Measurements from ENCODE around the gene MCM5. TPM values are rescaled to one million over a fixed set of nuclear protein-coding genes. Genes with fewer than 3 reads are reported as not detected.

The MCM5 gene
- total and polyA plus RNA-seq, 2 donors from 2014 or later: 10.2 to 26.4 TPM

DNA sequence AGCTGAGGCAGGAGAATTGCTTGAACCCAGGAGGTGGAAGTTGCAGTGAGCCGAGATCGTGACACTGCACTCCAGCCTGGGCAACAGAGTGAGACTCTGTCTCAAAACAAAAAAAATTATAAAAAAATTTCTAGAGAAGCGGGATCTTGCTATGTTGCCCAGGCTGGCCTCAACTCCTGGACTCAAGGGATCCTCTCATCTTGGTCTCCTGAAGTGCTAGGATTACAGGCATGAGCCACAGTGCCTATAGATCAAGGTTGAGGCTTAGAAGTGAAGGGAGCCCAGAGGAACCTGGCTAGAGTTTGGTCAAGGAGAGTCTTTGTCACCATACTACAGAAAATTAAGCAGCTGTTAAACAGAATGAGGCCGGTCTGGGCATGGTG lies 1.4 kb upstream of the MCM5 start:
- intact Hi-C loops (cut with DNase I): no loop called here
- DNase-seq (no peak), FAIRE-seq (no peak)
- Histone ChIP-seq H3K9ac (ENCODE audit: low read length in 3 of 3) (no peak overlapping the region), H3K4me3 (ENCODE audit: low read length in 3 of 3) (no peak overlapping the region), H3K27ac (ENCODE audit: low read depth in 2 of 2, low read length in 2 of 2) (no peak overlapping the region), H3K36me3 (ENCODE audit: control insufficient read depth in 2 of 3, insufficient read depth in 3 of 3, low read length in 3 of 3) (peaks cover 0 to 4% (median 2%) of the 10 kb centered on the region in 3 donors), H3K4me1 (ENCODE audit: control insufficient read depth in 2 of 3, insufficient read depth in 2 of 3, low read depth in 1 of 3, low read length in 3 of 3) (peaks cover 0 to 3% (median 0%) of the 10 kb centered on the region in 3 donors), H3K9me3 (ENCODE audit: control insufficient read depth in 2 of 3, insufficient read depth in 1 of 3, low read length in 3 of 3) (no peaks in the 10 kb centered on the region), H3K27me3 (ENCODE audit: control insufficient read depth, insufficient read depth, low read length) (no peaks in the 10 kb centered on the region)
- no peak for TF ChIP-seq CTCF (IDR thresholded peaks at IDR 0.05; ENCODE audit: borderline replicate concordance, extremely low read depth, insufficient read depth)

- H3K27me3 ChIP-seq (ENCODE audit: control insufficient read depth, insufficient read depth, low read length): no peaks in the 10 kb centered on the region
- intact Hi-C loops (cut with DNase I): no loop called here
- peak in 2 of 5 donors; percentile 18 to 78 for DNase-seq
- peaks cover 0 to 4% (median 2%) of the 10 kb centered on the region in 3 donors for H3K36me3 ChIP-seq (ENCODE audit: control insufficient read depth in 2 of 3, insufficient read depth in 3 of 3, low read length in 3 of 3)
- no peak for TF ChIP-seq CTCF (IDR thresholded peaks at IDR 0.05; ENCODE audit: borderline replicate concordance, extremely low read depth, insufficient read depth)
- H3K9ac ChIP-seq (ENCODE audit: low read length in 3 of 3): peak overlapping the region in 1 of 3 donors; percentile 73
- H3K9me3 ChIP-seq (ENCODE audit: control insufficient read depth in 2 of 3, insufficient read depth in 1 of 3, low read length in 3 of 3): no peaks in the 10 kb centered on the region
- H3K27ac ChIP-seq (ENCODE audit: low read depth in 2 of 2, low read length in 2 of 2): peak overlapping the region in 1 of 2 donors; percentile 76
- H3K4me3 ChIP-seq (ENCODE audit: low read length in 3 of 3): peak overlapping the region; percentile 73 to 83 (median 82)
- peaks cover 0 to 3% (median 0%) of the 10 kb centered on the region in 3 donors for H3K4me1 ChIP-seq (ENCODE audit: control insufficient read depth in 2 of 3, insufficient read depth in 2 of 3, low read depth in 1 of 3, low read length in 3 of 3)
- FAIRE-seq: no peak
Observed at GRCh38 chr22:35399114-35399677, 744 bp upstream of the MCM5 start.

DNA sequence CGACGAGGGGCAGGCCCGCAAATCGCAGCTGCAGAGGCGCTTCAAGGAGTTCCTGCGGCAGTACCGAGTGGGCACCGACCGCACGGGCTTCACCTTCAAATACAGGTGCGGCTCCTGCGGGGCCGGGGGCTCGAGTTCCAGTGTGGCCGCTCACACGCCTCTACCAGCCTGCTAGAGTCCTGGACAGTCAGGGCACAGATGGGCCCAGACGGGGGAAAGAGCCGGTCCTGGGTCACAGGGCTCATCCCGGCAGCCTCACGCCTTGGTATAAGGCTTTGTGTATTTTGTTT lies 506 bp downstream of the MCM5 start:
- peak overlapping the region in 2 of 3 donors; percentile 65 to 72 for H3K9ac ChIP-seq (ENCODE audit: low read length in 3 of 3)
- peaks cover 0 to 4% (median 2%) of the 10 kb centered on the region in 3 donors for H3K36me3 ChIP-seq (ENCODE audit: control insufficient read depth in 2 of 3, insufficient read depth in 3 of 3, low read length in 3 of 3)
- FAIRE-seq: no peak
- intact Hi-C loops (cut with DNase I): no loop called here
- H3K4me3 ChIP-seq (ENCODE audit: low read length in 3 of 3): peak overlapping the region; percentile 82 to 85 (median 83)
- peak in 2 of 5 donors; percentile 63 to 83 for DNase-seq
- peaks cover 0 to 3% (median 0%) of the 10 kb centered on the region in 3 donors for H3K4me1 ChIP-seq (ENCODE audit: control insufficient read depth in 2 of 3, insufficient read depth in 2 of 3, low read depth in 1 of 3, low read length in 3 of 3)
- H3K27ac ChIP-seq (ENCODE audit: low read depth in 2 of 2, low read length in 2 of 2): no peak overlapping the region
- no peaks in the 10 kb centered on the region for H3K27me3 ChIP-seq (ENCODE audit: control insufficient read depth, insufficient read depth, low read length)
- no peaks in the 10 kb centered on the region for H3K9me3 ChIP-seq (ENCODE audit: control insufficient read depth in 2 of 3, insufficient read depth in 1 of 3, low read length in 3 of 3)
- TF ChIP-seq CTCF (IDR thresholded peaks at IDR 0.05; ENCODE audit: borderline replicate concordance, extremely low read depth, insufficient read depth): no peak

- Histone ChIP-seq H3K4me1 (ENCODE audit: control insufficient read depth in 2 of 3, insufficient read depth in 2 of 3, low read depth in 1 of 3, low read length in 3 of 3) (peaks cover 0 to 3% (median 0%) of the 10 kb centered on the region in 3 donors), H3K27ac (ENCODE audit: low read depth in 2 of 2, low read length in 2 of 2) (no peak overlapping the region), H3K9ac (ENCODE audit: low read length in 3 of 3) (no peak overlapping the region), H3K36me3 (ENCODE audit: control insufficient read depth in 2 of 3, insufficient read depth in 3 of 3, low read length in 3 of 3) (peaks cover 2 to 5% (median 4%) of the 10 kb centered on the region in 3 donors), H3K9me3 (ENCODE audit: control insufficient read depth in 2 of 3, insufficient read depth in 1 of 3, low read length in 3 of 3) (no peaks in the 10 kb centered on the region), H3K4me3 (ENCODE audit: low read length in 3 of 3) (no peak overlapping the region), H3K27me3 (ENCODE audit: control insufficient read depth, insufficient read depth, low read length) (no peaks in the 10 kb centered on the region)
- DNase-seq: no peak
- intact Hi-C loops (cut with DNase I): no loop called here
- no peak for FAIRE-seq
- no peak for TF ChIP-seq CTCF (IDR thresholded peaks at IDR 0.05; ENCODE audit: borderline replicate concordance, extremely low read depth, insufficient read depth)
Observed at GRCh38 chr22:35401863-35402262, 1.9 kb downstream of the MCM5 start.

Measured in kidney (tissue), 14 donors.